Stomach (tissue), 4 donors: ENCODE measurements around the gene MAGI1.

Experiments
- CTCF ChIP-seq, 7 experiments: fragments of 450-650 bp in 4 of 7; fragments of 200-600 bp in 3 of 7; sonication (generic) in 3 of 7; IDR thresholded peaks; one replicate each; pipeline ENCODE4 v1.5.1; 2016 to 2019; ENCODE audit warnings: antibody characterized with exemption in 7 of 7, control low read depth in 2 of 7, mild to moderate bottlenecking in 1 of 7
- EP300 ChIP-seq: sonication (generic); formaldehyde crosslinking; IDR thresholded peaks from one replicate; pipeline ENCODE4 v1.6.1; 2017; ENCODE audit warnings: antibody characterized with exemption

DNA sequence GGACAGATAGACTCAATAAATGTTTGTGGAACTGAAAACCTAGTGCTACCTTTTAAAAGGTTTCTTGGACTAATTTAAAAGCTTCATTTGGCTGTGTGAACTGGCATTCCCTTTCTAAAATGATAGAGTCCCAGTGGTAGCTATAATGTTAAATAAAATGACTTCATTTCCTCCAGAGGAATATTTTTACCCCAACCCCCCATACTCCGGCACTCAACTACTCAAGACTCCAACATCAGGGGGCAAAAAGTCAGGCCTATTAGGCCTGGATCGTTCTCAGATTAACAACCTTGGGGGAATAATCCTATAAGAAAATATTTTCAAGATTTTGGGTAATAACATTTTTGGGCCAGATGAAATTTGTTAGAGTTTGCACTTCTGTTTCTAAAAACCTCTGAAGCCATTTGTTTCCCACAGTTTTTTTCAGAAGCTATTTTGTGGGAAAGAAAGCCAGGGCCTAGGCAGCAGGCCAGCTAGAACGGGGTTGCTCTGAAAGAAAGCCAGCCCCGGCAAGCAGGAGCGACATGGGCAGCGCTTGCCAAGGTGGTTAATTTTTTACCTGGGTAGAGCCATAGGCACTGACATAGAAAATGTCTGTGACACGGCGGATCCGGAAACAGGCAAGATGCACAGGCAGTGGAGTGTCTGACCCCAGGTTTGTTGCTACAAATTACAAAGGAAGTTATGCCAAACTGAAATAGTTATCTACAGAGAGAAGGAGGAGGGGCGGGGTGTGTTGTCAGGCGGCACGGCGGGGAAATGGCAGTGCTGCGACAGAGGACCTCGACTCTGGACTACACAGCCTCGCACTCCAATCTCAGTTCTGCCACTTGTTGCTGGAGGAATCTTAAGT, 84.6 kb downstream of the MAGI1 start:
- TF ChIP-seq CTCF (IDR thresholded peaks at IDR 0.05) = no peak
- no peak for TF ChIP-seq EP300
